Pancreas (tissue), 10 donors: ENCODE results near the gene RNF182. TPM values are rescaled to one million over a fixed set of nuclear protein-coding genes. Genes with fewer than 3 reads are reported as not detected.

Experiments used
- ATAC-seq, 4 donors: fragments of 200-7000 bp; cut with Tn5 transposase; one replicate each; pipeline versions ENCODE4 v1.8.0 to v1.9.1; 2020; ENCODE audit warnings: mild to moderate bottlenecking in 4 of 4, moderate library complexity in 4 of 4
- DNase-seq, 6 donors: peaks; one replicate each; pipeline ENCODE4 v3.0.0-alpha.2; 2020
- FAIRE-seq: peaks from 2 replicates; lab custom pipeline; 2012; peaks lifted over from hg19 to GRCh38; lab: Jason Lieb, UNC
- H3K27ac ChIP-seq, 4 donors: fragments of 200-600 bp; sonication (generic); 1 replicate in 3 of 4; 2 replicates in 1 of 4; pipeline versions ENCODE4 v1.5.0 to v1.8.0; 2020
- H3K27me3 ChIP-seq, 4 donors: fragments of 200-600 bp; one replicate each; pipeline ENCODE4 v1.8.0; 2021
- H3K36me3 ChIP-seq, 3 donors: fragments of 200-600 bp; sonication (generic) in 1 of 3; one replicate each; pipeline versions ENCODE4 v1.5.0 to v1.8.0; 2020 to 2021
- H3K4me1 ChIP-seq, 3 donors: fragments of 200-600 bp; one replicate each; pipeline ENCODE4 v1.8.0; 2021
- H3K4me3 ChIP-seq, 4 donors: fragments of 200-600 bp; sonication (generic) in 2 of 4; one replicate each; pipeline versions ENCODE4 v1.5.0 to v1.8.0; 2020 to 2021
- H3K9me3 ChIP-seq, 4 donors: fragments of 200-600 bp; one replicate each; pipeline ENCODE4 v1.8.0; 2021
- WGBS, 2 donors: extraction: QIAGEN DNeasy Blood & Tissue Kit; methylation state at CpG; one replicate each; pipeline ENCODE4 v1.1.7; 2013; 5-methylcytosine and 5-hydroxymethylcytosine counted together
- intact Hi-C, 3 donors: fragments of 100-400 bp; cut with DNase I; formaldehyde crosslinking; loops; one replicate each; pipeline versions ENCODE4 v1.11.1 to v1.14.2; 2022
- polyA plus RNA-seq, 2 donors: library from polyadenylated mRNA; stranded (reverse); fragments of 200-250 nt; gene quantifications; one replicate each; pipeline ENCODE4 v1.2.3, GENCODE V29; 2013
- total RNA-seq, 6 donors: library from RNA; stranded (reverse); fragmentation: NEBNext Ultra II Directional in 4 of 6; extraction: Animal tissue kit (Norgen Biotek cat#: 25700) in 4 of 6; gene quantifications; one replicate each; pipeline versions ENCODE4 v1.2.1 to v1.2.4, GENCODE V29; 2021 to 2023
- TF ChIP-seq, protein P1 (sequence below), 4 donors: fragments of 200-600 bp; sonication (generic) in 3 of 4; IDR thresholded peaks; one replicate each; pipeline versions ENCODE4 v1.5.0 to v1.8.0; 2021; ENCODE audit warnings: antibody characterized with exemption in 4 of 4
- donor health status: healthy with polysubstance abuse.
- donor health status: DM: no; HTN: no; CAD: no; lungs with moderate emphysema.
- donor health status: DM: no; HTN: no; CAD: no.
- donor health status: control.
- donor health status: control.
- donor health status: Bipolar disorder and iron deficiency.
- donor health status: DM: yes; HTN: yes; CAD: no.
- donor health status: DM: no; HTN: no; CAD: no.
- donor health status: DM: no; HTN: no; CAD: no.
- donor health status: DM: yes; HTN: yes; CAD: no.

The RNF182 gene
- total and polyA plus RNA-seq, 8 donors, result 0.34 to 2.2 (median 0.77) TPM

GRCh38 chr6:13980534-13980933 is 55.8 kb downstream of the RNF182 start:
- 48 to 67% methylated on average over 4 of the region's 4 CpGs for WGBS, 2 donors
- FAIRE-seq (no peak), DNase-seq (no peak), ATAC-seq (no peak)
- TF ChIP-seq, protein P1, sequence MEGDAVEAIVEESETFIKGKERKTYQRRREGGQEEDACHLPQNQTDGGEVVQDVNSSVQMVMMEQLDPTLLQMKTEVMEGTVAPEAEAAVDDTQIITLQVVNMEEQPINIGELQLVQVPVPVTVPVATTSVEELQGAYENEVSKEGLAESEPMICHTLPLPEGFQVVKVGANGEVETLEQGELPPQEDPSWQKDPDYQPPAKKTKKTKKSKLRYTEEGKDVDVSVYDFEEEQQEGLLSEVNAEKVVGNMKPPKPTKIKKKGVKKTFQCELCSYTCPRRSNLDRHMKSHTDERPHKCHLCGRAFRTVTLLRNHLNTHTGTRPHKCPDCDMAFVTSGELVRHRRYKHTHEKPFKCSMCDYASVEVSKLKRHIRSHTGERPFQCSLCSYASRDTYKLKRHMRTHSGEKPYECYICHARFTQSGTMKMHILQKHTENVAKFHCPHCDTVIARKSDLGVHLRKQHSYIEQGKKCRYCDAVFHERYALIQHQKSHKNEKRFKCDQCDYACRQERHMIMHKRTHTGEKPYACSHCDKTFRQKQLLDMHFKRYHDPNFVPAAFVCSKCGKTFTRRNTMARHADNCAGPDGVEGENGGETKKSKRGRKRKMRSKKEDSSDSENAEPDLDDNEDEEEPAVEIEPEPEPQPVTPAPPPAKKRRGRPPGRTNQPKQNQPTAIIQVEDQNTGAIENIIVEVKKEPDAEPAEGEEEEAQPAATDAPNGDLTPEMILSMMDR (IDR thresholded peaks at IDR 0.05), result no peak
- H3K36me3 ChIP-seq, result no peaks in the 10 kb centered on the region
- intact Hi-C loops, result no loop called here
- H3K9me3 ChIP-seq, result no peaks in the 10 kb centered on the region
- H3K4me1 ChIP-seq, result no peaks in the 10 kb centered on the region
- no peak overlapping the region for H3K27ac ChIP-seq
- peaks cover 0 to 6% (median 0%) of the 10 kb centered on the region in 4 donors for H3K27me3 ChIP-seq
- H3K4me3 ChIP-seq, result no peak overlapping the region

DNA sequence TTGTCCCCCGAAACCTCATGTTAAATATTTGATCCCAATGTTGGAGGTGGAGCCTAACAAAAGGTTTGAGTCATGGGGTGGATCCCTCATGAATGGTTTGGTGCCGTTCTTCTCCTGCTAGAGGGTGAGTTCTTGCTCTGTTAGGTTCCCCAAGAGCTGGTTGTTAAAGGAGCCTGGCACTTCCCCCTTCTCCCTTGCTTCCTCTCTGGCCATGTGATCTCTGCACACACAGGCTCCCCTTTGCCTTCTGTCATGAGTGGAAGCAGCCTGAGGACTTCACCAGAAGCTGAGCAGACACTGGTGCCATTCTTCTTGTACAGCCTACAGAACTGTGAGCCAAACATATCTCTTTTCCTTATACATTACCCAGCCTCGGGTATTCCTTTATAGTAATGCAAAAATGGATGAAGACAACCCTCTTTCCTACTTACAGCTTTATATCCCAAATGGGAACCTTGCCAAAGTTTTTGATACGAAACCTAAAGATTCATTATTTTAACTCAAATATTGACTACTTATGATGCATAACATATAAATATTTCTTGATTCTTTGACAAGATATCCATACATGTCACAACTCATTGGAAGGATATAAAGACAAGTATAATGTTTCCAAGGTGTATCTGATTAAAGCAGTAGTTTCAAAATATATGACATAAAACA is 61.0 kb downstream of the RNF182 start:
- Histone ChIP-seq H3K4me1 (no peaks in the 10 kb centered on the region), H3K4me3 (no peak overlapping the region), H3K27ac (no peak overlapping the region), H3K27me3 (peaks cover 0 to 6% (median 0%) of the 10 kb centered on the region in 4 donors), H3K9me3 (no peaks in the 10 kb centered on the region), H3K36me3 (no peaks in the 10 kb centered on the region)
- TF ChIP-seq, protein P1 (IDR thresholded peaks at IDR 0.05), result no peak
- no peak for ATAC-seq
- intact Hi-C loops, result no loop called here
- no peak for FAIRE-seq
- no peak for DNase-seq
- WGBS, 2 donors, result 65 to 66% methylated on average over 4 of the region's 4 CpGs

DNA sequence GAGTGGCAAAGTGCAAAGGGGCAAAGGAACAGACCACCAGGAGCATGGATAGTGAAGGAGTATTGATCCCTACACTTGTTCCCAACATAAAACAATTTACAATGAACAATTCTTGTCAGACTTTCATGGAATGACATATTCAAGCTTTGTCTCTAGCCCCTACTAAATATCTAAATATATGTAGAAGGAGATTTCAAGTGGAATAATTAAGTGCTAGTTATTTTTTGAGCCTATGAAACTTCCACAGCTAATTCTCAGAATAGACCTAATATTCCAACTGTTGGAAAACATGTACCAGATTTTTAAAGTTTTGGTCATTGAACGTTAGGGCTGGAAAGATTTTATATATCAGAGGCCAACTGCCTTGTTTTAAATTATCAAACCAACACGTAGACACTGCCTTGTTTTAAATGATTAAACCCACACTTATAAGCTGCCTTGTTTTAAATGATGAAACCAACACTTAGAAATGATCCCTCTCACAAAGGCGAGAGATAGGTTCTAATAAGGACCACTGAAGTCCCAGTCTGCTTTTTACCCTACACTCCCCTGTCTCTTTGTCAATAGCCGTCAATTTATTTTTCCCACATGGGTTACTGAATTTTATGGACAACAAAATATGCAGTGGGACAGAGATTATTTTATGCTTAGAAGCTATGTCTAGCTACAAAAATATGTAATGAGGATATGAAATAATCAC is 62.1 kb downstream of the RNF182 start:
- TF ChIP-seq, protein P1 (IDR thresholded peaks at IDR 0.05), result no peak
- no peaks in the 10 kb centered on the region for H3K9me3 ChIP-seq
- DNase-seq, result no peak
- no peaks in the 10 kb centered on the region for H3K4me1 ChIP-seq
- H3K4me3 ChIP-seq, result no peak overlapping the region
- 66 to 73% methylated on average over 4 of the region's 4 CpGs for WGBS, 2 donors
- no peak for FAIRE-seq
- intact Hi-C loops, result no loop called here
- no peak for ATAC-seq
- no peak overlapping the region for H3K27ac ChIP-seq
- no peaks in the 10 kb centered on the region for H3K36me3 ChIP-seq
- no peaks in the 10 kb centered on the region for H3K27me3 ChIP-seq

- no peaks in the 10 kb centered on the region for H3K4me1 ChIP-seq
- no peak overlapping the region for H3K27ac ChIP-seq
- DNase-seq (no peak), FAIRE-seq (no peak), ATAC-seq (no peak)
- WGBS, 2 donors, result 72 to 82% methylated on average over 11 of the region's 11 CpGs
- H3K27me3 ChIP-seq, result no peaks in the 10 kb centered on the region
- no peak overlapping the region for H3K4me3 ChIP-seq
- H3K9me3 ChIP-seq, result no peaks in the 10 kb centered on the region
- intact Hi-C loops, result no loop called here
- no peaks in the 10 kb centered on the region for H3K36me3 ChIP-seq
- TF ChIP-seq, protein P1 (IDR thresholded peaks at IDR 0.05), result no peak
Observed at GRCh38 chr6:13987400-13987865, 62.7 kb downstream of the RNF182 start.
